Panc1 (cell line): ENCODE results near the gene ADPRS. TPM values are rescaled to one million over a fixed set of nuclear protein-coding genes. Genes with fewer than 3 reads are reported as not detected.

Experiments
- ATAC-seq: fragments of 200-7000 bp; cut with Tn5 transposase; 2 replicates; pipeline ENCODE4 v1.9.1; 2020; ENCODE audit warnings: mild to moderate bottlenecking, moderate library complexity
- BruUV-seq: library from RNA; stranded (reverse); fragments of 400-500 nt; replicated peaks from 2 replicates; lab custom pipeline; 2021; lab: Mats Ljungman, UMichigan
- CTCF ChIA-PET: fragments of 300-600 bp; sonication (Branson Sonifier 250); formaldehyde crosslinking; loops from one replicate; lab custom pipeline; 2022; ENCODE audit warnings: antibody characterized with exemption; lab: Charles Lee
- POLR2A ChIA-PET: fragments of 300-600 bp; sonication (Branson Sonifier 250); formaldehyde crosslinking; loops from one replicate; lab custom pipeline; 2022; ENCODE audit warnings: antibody characterized with exemption; lab: Charles Lee
- DNase-seq: peaks from one replicate; pipeline ENCODE4 v3.0.0-alpha.2; 2010; ENCODE audit warnings: low read depth, low spot score
- H3K27ac ChIP-seq: 2 replicates; pipeline ENCODE4 v1.5.1; 2011; ENCODE audit warnings: mild to moderate bottlenecking, low read length, inconsistent platforms
- H3K27me3 ChIP-seq: fragments of 200-500 bp; sonication (Bioruptor generic); 2 replicates; pipeline ENCODE4 v1.6.0; 2014; ENCODE audit warnings: low read length, inconsistent platforms; ENCODE audit not compliant: control insufficient read depth, insufficient read depth
- H3K36me3 ChIP-seq: fragments of 200-500 bp; sonication (Bioruptor generic); 2 replicates; pipeline ENCODE4 v1.5.1; 2014; ENCODE audit warnings: inconsistent platforms, mild to moderate bottlenecking, low read length, moderate library complexity; ENCODE audit not compliant: control insufficient read depth, insufficient read depth
- H3K4me1 ChIP-seq: 2 replicates; pipeline ENCODE4 v1.5.1; 2011; ENCODE audit warnings: inconsistent platforms, mild to moderate bottlenecking, low read length, moderate library complexity; ENCODE audit not compliant: control insufficient read depth, insufficient read depth
- H3K4me3 ChIP-seq, 2 experiments: 2 replicates each; pipeline ENCODE4 v1.5.1; 2011 to 2012; ENCODE audit warnings: low read depth in 2 of 2, low read length in 2 of 2, mild to moderate bottlenecking in 2 of 2, inconsistent platforms in 1 of 2, moderate library complexity in 1 of 2
- H3K9me3 ChIP-seq: fragments of 200-500 bp; sonication (Bioruptor generic); 2 replicates; pipeline ENCODE4 v1.5.1; 2014; ENCODE audit warnings: low read depth, mild to moderate bottlenecking, inconsistent platforms, low read length, moderate library complexity; ENCODE audit not compliant: control insufficient read depth, insufficient read depth
- POLR2AphosphoS5 ChIP-seq: IDR thresholded peaks from 2 replicates; pipeline ENCODE4 v1.6.1; 2012; ENCODE audit warnings: mild to moderate bottlenecking, low read depth, low read length, moderate library complexity
- SIN3A ChIP-seq: IDR thresholded peaks from 2 replicates; pipeline ENCODE4 v1.6.1; 2012; ENCODE audit warnings: low read depth, mild to moderate bottlenecking, low read length, moderate library complexity, borderline replicate concordance; ENCODE audit not compliant: insufficient read depth
- TCF7L2 ChIP-seq: IDR thresholded peaks from 2 replicates; pipeline ENCODE4 v1.6.1; 2011; ENCODE audit warnings: mild to moderate bottlenecking, low read depth, low read length, inconsistent platforms
- in situ Hi-C: cut with HindIII; loops from 2 replicates; pipeline ENCODE4 v1.10.0; 2016; ENCODE audit warnings: low sequenced_read_pairs, low pct_unique_long_range_greater_than_20kb
- intact Hi-C: fragments of 100-400 bp; cut with micrococcal nuclease; formaldehyde crosslinking; loops from one replicate; pipeline ENCODE4 v1.10.0; 2022; ENCODE audit not compliant: unreplicated experiment
- total RNA-seq: library from RNA; stranded (reverse); gene quantifications from one replicate; pipeline ENCODE4 v1.2.1, GENCODE V29; 2021; ENCODE audit not compliant: unreplicated experiment
- TF ChIP-seq, protein P1 (sequence below): fragments of 450-650 bp; IDR thresholded peaks from 2 replicates; pipeline ENCODE4 v1.5.1; 2017; ENCODE audit warnings: mild to moderate bottlenecking
- TF ChIP-seq, protein P2 (sequence below), 2 experiments: IDR thresholded peaks; 2 replicates each; pipeline ENCODE4 v1.6.1; 2011 to 2012; ENCODE audit warnings: low read depth in 2 of 2, control low read depth in 1 of 2, low read length in 1 of 2, mild to moderate bottlenecking in 1 of 2, moderate library complexity in 1 of 2; ENCODE audit not compliant: insufficient read depth in 1 of 2

The ADPRS gene
- total RNA-seq, 1 experiment from 2014 or later: 32.2 TPM

- Histone ChIP-seq H3K9me3 (no peaks in the 10 kb centered on the region), H3K36me3 (peaks cover 19% of the 10 kb centered on the region), H3K27me3 (no peaks in the 10 kb centered on the region), H3K4me3 (no peak overlapping the region), H3K27ac (no peak overlapping the region), H3K4me1 (peaks cover 3% of the 10 kb centered on the region; the same call in 1 of the 2 replicates)
- BruUV-seq: no TSS peak
- intact Hi-C loops (no loop called here), in situ Hi-C loops (no loop called here)
- ChIA-PET POLR2A (interaction anchor here (0.5 to 0.7 kb wide), 2 partner anchors 14 to 246 kb away, joined by 3 read pairs; partner anchors contain the start of gene TRAPPC3), CTCF (interaction anchor here (0.6 to 1.5 kb wide), 10 partner anchors 11 to 140 kb away, joined by 3 to 12 read pairs (median 4); partner anchors contain the start of gene TRAPPC3)
- TF ChIP-seq SIN3A: no peak
- TF ChIP-seq POLR2AphosphoS5: no peak
- TF ChIP-seq, protein P1, sequence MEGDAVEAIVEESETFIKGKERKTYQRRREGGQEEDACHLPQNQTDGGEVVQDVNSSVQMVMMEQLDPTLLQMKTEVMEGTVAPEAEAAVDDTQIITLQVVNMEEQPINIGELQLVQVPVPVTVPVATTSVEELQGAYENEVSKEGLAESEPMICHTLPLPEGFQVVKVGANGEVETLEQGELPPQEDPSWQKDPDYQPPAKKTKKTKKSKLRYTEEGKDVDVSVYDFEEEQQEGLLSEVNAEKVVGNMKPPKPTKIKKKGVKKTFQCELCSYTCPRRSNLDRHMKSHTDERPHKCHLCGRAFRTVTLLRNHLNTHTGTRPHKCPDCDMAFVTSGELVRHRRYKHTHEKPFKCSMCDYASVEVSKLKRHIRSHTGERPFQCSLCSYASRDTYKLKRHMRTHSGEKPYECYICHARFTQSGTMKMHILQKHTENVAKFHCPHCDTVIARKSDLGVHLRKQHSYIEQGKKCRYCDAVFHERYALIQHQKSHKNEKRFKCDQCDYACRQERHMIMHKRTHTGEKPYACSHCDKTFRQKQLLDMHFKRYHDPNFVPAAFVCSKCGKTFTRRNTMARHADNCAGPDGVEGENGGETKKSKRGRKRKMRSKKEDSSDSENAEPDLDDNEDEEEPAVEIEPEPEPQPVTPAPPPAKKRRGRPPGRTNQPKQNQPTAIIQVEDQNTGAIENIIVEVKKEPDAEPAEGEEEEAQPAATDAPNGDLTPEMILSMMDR: no peak
- TF ChIP-seq TCF7L2: no peak
- ATAC-seq (no peak), DNase-seq (no peak)
These were observed 46.6 kb downstream of the ADPRS start for GRCh38 chr1:36135330-36135667.

DNA sequence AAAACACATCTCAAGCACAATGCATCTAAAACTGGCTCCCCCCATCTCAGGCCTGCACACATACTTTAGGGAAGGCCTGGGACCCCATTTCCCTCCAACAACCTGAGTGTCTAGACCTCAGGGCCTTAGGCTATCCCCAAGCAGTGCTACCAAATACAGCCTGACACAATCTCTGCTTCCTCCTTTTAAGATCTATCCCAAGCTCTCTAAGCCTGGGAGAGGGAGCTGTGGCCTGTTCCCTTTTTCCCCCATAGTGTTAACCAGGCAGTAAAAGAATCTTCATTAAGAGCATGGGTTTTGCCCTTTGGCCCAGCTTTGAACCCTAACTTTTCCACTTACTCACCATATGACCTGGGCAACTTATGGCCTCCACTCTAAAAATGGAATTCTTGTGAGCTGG, 47.1 kb downstream of the ADPRS start:
- TF ChIP-seq SIN3A (no peak), POLR2AphosphoS5 (peak; percentile 46; the same call in 1 of the 2 replicates)
- Histone ChIP-seq H3K27me3 (no peaks in the 10 kb centered on the region), H3K9me3 (no peaks in the 10 kb centered on the region), H3K4me1 (peaks cover 3% of the 10 kb centered on the region; the same call in 1 of the 2 replicates), H3K36me3 (peaks cover 19% of the 10 kb centered on the region), H3K4me3 (no peak overlapping the region), H3K27ac (no peak overlapping the region)
- ATAC-seq (no peak), DNase-seq (no peak)
- no TSS peak for BruUV-seq
- in situ Hi-C loops: no loop called here
- ChIA-PET POLR2A (interaction anchor here (0.9 kb wide), 1 partner anchor 14 kb away, joined by 3 read pairs; no protein-coding TSS in a partner anchor), CTCF (interaction anchor here (0.8 to 1.4 kb wide), 2 partner anchors 36 to 41 kb away, joined by 3 to 4 read pairs; no protein-coding TSS in a partner anchor)
- intact Hi-C loops: no loop called here

DNA sequence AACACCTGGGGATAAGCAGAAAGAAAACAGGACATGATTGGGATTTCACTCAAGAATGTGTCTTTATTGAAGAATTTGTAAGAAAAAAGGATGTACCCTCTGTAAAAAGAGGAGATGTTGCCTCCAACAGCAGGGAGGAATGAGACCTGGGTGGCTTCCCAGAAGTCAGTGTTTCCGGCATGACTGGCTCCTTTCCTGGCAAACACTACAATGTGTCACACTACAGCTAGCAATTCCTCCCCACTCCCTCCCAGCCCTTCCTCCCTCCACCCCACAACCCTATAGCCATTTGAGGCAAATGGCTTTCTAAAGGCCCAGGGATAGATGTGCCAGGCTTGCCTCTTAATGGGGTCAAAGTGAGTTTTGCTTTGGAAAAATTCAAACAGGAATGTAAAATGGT, 47.8 kb downstream of the ADPRS start:
- ATAC-seq (no peak), DNase-seq (no peak)
- intact Hi-C loops (no loop called here), in situ Hi-C loops (no loop called here)
- H3K4me1 ChIP-seq: peaks cover 3% of the 10 kb centered on the region; the same call in 1 of the 2 replicates
- ChIA-PET POLR2A (interaction anchor here (0.9 kb wide), 1 partner anchor 13 kb away, joined by 3 read pairs; no protein-coding TSS in a partner anchor), CTCF (no interaction called here)
- BruUV-seq: no TSS peak
- H3K36me3 ChIP-seq: peaks cover 19% of the 10 kb centered on the region
- H3K27me3 ChIP-seq: no peaks in the 10 kb centered on the region
- H3K27ac ChIP-seq: no peak overlapping the region
- no peaks in the 10 kb centered on the region for H3K9me3 ChIP-seq
- TF ChIP-seq POLR2AphosphoS5: no peak
- TF ChIP-seq, protein P2, sequence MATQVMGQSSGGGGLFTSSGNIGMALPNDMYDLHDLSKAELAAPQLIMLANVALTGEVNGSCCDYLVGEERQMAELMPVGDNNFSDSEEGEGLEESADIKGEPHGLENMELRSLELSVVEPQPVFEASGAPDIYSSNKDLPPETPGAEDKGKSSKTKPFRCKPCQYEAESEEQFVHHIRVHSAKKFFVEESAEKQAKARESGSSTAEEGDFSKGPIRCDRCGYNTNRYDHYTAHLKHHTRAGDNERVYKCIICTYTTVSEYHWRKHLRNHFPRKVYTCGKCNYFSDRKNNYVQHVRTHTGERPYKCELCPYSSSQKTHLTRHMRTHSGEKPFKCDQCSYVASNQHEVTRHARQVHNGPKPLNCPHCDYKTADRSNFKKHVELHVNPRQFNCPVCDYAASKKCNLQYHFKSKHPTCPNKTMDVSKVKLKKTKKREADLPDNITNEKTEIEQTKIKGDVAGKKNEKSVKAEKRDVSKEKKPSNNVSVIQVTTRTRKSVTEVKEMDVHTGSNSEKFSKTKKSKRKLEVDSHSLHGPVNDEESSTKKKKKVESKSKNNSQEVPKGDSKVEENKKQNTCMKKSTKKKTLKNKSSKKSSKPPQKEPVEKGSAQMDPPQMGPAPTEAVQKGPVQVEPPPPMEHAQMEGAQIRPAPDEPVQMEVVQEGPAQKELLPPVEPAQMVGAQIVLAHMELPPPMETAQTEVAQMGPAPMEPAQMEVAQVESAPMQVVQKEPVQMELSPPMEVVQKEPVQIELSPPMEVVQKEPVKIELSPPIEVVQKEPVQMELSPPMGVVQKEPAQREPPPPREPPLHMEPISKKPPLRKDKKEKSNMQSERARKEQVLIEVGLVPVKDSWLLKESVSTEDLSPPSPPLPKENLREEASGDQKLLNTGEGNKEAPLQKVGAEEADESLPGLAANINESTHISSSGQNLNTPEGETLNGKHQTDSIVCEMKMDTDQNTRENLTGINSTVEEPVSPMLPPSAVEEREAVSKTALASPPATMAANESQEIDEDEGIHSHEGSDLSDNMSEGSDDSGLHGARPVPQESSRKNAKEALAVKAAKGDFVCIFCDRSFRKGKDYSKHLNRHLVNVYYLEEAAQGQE (IDR thresholded peaks at IDR 0.05; ENCODE audit: insufficient read depth in 1 of 2, low read depth in 2 of 2, low read length in 1 of 2): no peak
- TF ChIP-seq TCF7L2: no peak
- TF ChIP-seq, protein P1: no peak
- no peak for TF ChIP-seq SIN3A
- no peak overlapping the region for H3K4me3 ChIP-seq
